Measurements from ENCODE around the gene SUCLG1.
A peak's percentile ranks its signal among the peaks of the same experiment; 100 is the strongest.
"Not testable (repeated sequence)": the region's sequence is repeated elsewhere in the genome, so short reads cannot be mapped to it uniquely, and the experiment has no call there.

The SUCLG1 gene

GRCh38 chr2:84421197-84421596 lies 37.9 kb downstream of the SUCLG1 start:
- DNase-seq (ENCODE audit: low spot score), result no peak

GRCh38 chr2:84417453-84418145 lies 41.5 kb downstream of the SUCLG1 start:
- DNase-seq (ENCODE audit: low spot score), result peak; percentile 25

DNA sequence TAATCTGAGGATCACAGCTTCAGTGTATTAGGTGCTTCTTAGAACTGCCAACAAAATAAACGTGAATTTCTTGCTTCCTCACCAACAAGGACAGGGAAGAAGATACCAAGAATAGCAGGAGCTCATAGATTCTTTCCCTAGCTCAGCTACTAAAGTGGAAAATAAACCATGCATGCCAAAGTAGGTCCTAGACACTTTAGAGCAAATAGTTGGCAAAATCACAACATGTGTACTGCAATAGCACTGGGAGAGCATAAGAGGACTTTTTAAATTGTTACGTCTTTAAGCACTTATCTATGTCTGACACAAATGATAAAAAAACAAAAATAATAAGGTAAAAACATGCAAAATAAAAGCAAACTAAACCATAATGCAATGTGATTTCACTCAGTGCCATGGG lies 49.5 kb downstream of the SUCLG1 start:
- no peak for DNase-seq (ENCODE audit: low spot score)

- not testable (repeated sequence) for DNase-seq (ENCODE audit: low spot score)
Measured at GRCh38 chr2:84402111-84402510, 57.0 kb downstream of the SUCLG1 start.

DNA sequence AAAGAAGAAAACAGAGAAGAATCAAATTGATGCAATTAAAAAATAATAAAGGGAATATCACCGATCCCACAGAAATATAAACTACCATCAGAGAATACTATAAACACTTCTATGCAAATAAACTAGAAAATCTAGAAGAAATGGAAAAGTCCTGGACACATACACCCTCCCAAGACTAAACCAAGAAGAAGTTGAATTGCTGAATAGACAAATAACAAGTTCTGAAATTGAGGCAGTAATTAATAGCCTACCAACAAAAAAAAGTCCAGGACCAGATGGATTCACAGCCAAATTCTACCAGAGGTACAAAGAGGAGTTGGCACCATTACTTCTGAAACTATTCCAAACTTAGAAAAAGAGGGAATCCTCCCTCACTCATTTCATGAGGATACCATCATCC lies 59.2 kb downstream of the SUCLG1 start:
- DNase-seq (ENCODE audit: low spot score), result not testable (repeated sequence)

GRCh38 chr2:84395820-84396219 lies 63.3 kb downstream of the SUCLG1 start:
- DNase-seq (ENCODE audit: low spot score), result peak; percentile 42

DNA sequence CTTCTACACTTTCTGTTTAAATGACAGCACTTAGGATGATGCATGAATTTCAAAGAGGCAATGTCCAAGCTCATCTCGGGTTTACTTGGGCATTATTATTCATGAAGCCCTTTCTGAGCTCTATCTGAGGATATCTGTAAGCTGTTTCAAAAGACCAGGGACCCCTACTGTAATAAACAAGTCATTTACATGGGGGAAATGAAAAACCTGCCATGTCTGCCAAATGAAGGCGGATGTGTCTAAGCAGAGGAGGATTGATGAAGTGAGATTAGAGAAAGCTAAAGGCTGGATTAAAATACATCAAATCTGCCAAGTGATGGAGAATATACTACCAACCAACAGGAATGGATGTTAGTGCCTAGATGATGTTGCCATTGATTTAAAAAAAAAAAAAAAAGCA lies 64.5 kb downstream of the SUCLG1 start:
- no peak for DNase-seq (ENCODE audit: low spot score)

DNA sequence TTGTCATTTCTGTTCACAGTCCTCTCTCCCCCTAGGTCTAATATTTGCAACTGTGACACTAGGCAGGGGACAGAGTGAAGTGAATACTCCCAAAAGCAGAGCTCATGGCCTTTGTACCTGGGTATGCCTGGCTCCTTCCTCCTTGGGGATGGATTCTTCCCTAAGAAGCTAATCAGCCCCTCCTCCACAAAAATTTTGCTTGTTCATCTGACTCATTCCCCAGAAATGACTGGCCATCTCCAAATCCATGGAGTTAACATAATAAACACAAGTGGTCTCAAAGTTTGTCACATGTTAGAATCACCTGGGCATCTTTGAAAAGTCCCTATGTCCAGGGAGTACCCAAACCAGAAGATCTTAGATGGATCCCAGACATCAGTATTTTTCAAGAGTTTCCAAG lies 65.3 kb downstream of the SUCLG1 start:
- peak; percentile 21 for DNase-seq (ENCODE audit: low spot score)

GRCh38 chr2:84389794-84390193 lies 69.3 kb downstream of the SUCLG1 start:
- DNase-seq (ENCODE audit: low spot score), result no peak

DNA sequence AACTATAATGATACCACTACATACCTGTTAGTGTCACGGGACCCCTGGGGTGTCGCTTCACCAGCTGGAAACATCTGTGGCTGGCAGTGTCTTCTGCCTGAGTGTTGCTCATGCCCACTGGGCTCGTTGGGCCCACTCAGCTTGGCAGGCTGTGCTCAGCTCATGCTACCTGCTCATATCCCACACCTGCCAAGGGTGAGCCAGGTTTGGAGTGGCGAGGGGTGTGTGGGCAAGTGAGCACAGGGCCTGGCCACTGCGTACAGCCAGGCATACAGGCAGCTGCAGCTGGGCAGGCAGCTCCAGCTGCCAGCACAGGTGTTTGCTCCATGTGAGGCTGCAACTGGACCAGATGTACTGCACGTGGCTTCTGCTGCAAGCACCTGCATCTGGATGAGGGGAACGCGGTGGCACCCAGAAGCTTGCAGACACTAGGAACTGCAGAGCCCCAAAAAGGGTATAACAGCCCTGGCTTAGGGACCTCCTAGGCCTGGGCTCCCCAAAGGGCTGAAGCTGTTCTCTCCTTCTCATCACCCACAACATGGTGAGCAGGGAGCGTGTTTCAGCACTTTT lies 70.1 kb downstream of the SUCLG1 start:
- DNase-seq (ENCODE audit: low spot score), result no peak

GRCh38 chr2:84388133-84388532 lies 70.9 kb downstream of the SUCLG1 start:
- peak; percentile 22 for DNase-seq (ENCODE audit: low spot score)

DNA sequence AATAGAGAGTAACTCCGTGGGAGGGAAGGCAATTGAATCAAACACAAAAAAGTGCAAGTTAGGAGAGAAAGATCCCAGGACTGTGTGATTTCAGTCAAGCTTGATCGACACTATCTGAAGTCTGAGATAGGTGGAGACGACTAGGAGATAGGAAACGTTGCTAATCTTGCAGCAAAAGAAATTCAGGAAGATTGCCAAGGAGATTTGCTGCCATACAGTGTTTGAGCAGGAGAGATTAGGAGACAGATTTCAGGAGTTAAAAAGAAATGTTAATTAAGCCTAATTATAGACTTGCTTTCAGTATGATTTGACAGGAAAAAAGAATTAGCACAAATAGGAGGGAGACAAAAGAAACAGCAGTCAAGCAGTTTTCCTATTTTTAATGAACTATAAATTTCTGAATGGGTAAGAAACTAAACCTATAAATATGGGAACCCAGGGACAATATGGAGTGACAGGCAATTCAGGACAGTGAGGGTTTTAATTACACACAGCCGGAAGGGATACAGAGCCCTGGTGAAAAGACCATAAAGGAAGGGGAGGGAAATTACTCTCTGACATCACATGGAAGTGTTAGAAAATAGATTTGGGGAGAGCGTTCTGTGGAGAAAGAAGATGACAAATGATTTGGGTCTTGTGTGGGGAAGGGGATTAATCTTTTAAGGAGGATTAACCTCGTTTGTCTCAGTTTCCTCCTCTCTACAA lies 72.6 kb downstream of the SUCLG1 start:
- DNase-seq (ENCODE audit: low spot score), result no peak

DNA sequence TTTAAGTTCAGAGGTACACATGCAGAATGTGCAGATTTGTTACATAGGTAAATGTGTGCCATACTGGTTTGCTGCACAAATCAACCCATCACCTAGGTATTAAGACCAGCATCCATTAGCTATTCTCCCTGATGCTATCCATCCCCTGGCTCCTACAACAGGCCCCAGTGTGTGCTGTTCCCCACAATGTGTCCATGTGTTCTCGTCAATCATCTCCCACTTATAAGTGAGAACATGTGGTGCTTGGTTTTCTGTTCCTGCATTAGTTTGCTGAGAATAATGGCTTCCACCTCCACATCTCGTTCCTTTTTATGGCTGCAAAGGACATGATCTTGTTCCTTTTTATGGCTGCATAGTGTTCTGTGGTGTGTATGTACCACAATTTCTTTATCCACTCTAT lies 75.8 kb downstream of the SUCLG1 start:
- no peak for DNase-seq (ENCODE audit: low spot score)

GRCh38 chr2:84380875-84381274 lies 78.2 kb downstream of the SUCLG1 start:
- no peak for DNase-seq (ENCODE audit: low spot score)

DNA sequence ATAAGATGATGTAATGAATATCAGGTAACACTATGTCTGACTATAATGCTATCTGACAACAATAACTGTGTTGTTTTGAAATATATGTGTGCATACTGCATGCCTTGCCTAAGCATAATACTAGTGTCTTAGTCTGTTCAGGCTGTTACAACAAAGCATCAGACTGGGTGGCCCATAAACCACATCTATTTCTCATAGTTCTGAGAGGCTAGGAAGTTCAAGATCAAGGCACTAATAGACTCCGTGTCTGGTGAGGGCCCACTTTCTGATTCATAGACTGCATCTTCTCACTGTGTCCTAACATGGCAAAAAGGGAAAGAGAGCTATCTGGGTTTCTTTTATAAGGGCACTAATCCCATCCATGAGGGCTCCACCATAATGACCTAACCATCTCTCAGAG lies 80.1 kb downstream of the SUCLG1 start:
- no peak for DNase-seq (ENCODE audit: low spot score)

DNA sequence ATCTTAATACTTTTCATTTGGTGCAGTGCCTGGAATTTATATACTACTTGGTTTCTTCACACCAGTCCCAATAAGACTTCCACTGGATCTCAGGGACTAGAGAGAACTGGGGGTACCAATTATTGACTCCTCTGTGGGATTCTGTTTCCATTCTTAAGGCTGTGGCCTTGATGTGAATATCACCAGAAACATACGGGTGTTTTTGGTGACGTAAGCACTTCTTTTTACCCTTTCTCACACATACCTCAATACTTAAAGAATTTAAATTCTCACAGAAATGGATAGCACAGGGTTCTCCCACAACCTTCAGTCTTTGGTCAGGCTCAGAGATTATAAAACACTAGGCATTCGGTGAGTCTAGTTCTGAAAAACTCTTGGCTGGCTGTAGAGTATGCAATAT lies 84.1 kb downstream of the SUCLG1 start:
- no peak for DNase-seq (ENCODE audit: low spot score)

DNA sequence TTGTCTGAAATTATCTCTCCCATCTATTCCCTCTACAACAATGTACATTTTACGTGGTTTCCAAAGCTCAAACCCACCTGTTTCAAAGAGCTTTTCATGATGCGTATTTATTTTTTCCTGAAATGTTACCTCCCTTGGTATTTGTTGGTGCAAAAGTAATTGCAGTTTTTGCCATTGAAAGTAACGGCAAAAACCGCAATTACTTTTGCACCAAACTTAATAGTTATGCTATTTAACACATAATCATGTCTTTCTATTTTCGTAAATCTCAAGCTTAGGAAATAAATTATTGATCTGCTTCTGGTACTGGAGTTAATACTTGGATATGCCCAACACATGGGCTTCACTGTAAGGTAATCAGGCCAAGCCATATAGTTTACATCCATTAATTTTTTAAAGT lies 85.2 kb downstream of the SUCLG1 start:
- DNase-seq (ENCODE audit: low spot score), result no peak

All from GM03348 (cell line).